Caco-2 (cell line): ENCODE measurements around the gene GPA33. TPM values are rescaled to one million over a fixed set of nuclear protein-coding genes. Genes with fewer than 3 reads are reported as not detected.

Experiments used
- BruUV-seq: library from RNA; stranded (reverse); fragments of 400-500 nt; replicated peaks from 2 replicates; lab custom pipeline; 2021; lab: Mats Ljungman, UMichigan
- CTCF ChIA-PET: fragments of 300-600 bp; sonication (Branson Sonifier 250); formaldehyde crosslinking; loops from one replicate; lab custom pipeline; 2022; ENCODE audit warnings: antibody characterized with exemption; lab: Charles Lee
- POLR2A ChIA-PET: fragments of 300-600 bp; sonication (Branson Sonifier 250); formaldehyde crosslinking; loops from one replicate; lab custom pipeline; 2022; ENCODE audit warnings: antibody characterized with exemption; lab: Charles Lee
- DNase-seq, 2 experiments: peaks; one replicate each; pipeline versions ENCODE4 v3.0.0 to v3.0.0-alpha.2; 2020 to 2022
- H3K27me3 ChIP-seq: replicated peaks from 2 replicates; pipeline ENCODE4 v1.6.0; 2011; ENCODE audit warnings: low read length; ENCODE audit not compliant: control insufficient read depth, insufficient read depth
- H3K36me3 ChIP-seq: 2 replicates; pipeline ENCODE4 v1.5.1; 2011; ENCODE audit warnings: low read length; ENCODE audit not compliant: control insufficient read depth, insufficient read depth
- H3K4me1 ChIP-seq: fragments of 250-450 bp; sonication (Bioruptor Pico); 2 replicates; pipeline ENCODE4 v1.5.1; 2020; ENCODE audit warnings: mild to moderate bottlenecking
- H3K4me3 ChIP-seq: 2 replicates; pipeline ENCODE4 v1.5.1; 2011; ENCODE audit warnings: low read depth, mild to moderate bottlenecking, control low read depth, low read length
- H3K9me3 ChIP-seq: fragments of 250-450 bp; sonication (Bioruptor Pico); 2 replicates; pipeline ENCODE4 v1.5.1; 2020; ENCODE audit warnings: mild to moderate bottlenecking, moderate library complexity
- H3K27ac Mint-ChIP-seq: one replicate; pipeline ENCODE4 v1.8.0; 2022; ENCODE audit warnings: mixed read lengths; ENCODE audit not compliant: unreplicated experiment
- H3K27me3 Mint-ChIP-seq: one replicate; pipeline ENCODE4 v1.8.0; 2022; ENCODE audit warnings: mixed read lengths; ENCODE audit not compliant: insufficient read depth, unreplicated experiment
- H3K36me3 Mint-ChIP-seq: one replicate; pipeline ENCODE4 v1.8.0; 2022; ENCODE audit warnings: mild to moderate bottlenecking, mixed read lengths; ENCODE audit not compliant: insufficient read depth, unreplicated experiment
- H3K4me1 Mint-ChIP-seq: one replicate; pipeline ENCODE4 v1.8.0; 2022; ENCODE audit warnings: low read depth, mixed read lengths; ENCODE audit not compliant: unreplicated experiment
- H3K4me3 Mint-ChIP-seq: one replicate; pipeline ENCODE4 v1.8.0; 2022; ENCODE audit warnings: mild to moderate bottlenecking, moderate library complexity, mixed read lengths; ENCODE audit not compliant: unreplicated experiment
- H3K9me3 Mint-ChIP-seq: one replicate; pipeline ENCODE4 v1.8.0; 2022; ENCODE audit warnings: mixed read lengths; ENCODE audit not compliant: unreplicated experiment
- CTCF ChIP-seq, 2 experiments: fragments of 200-600 bp in 1 of 2; IDR thresholded peaks; 1 replicate in 1 of 2; 2 replicates in 1 of 2; pipeline versions ENCODE4 v1.5.1 to v1.8.0; 2011 to 2022; ENCODE audit warnings: antibody characterized with exemption in 1 of 2, control low read depth in 1 of 2, inconsistent platforms in 1 of 2, low read depth in 1 of 2, low read length in 1 of 2, mild to moderate bottlenecking in 1 of 2, moderate library complexity in 1 of 2; ENCODE audit not compliant: insufficient read depth in 1 of 2, severe bottlenecking in 1 of 2, unreplicated experiment in 1 of 2
- intact Hi-C: fragments of 100-400 bp; cut with micrococcal nuclease; formaldehyde crosslinking; loops from one replicate; pipeline ENCODE4 v1.10.0; 2022; ENCODE audit not compliant: unreplicated experiment
- total RNA-seq: library from RNA; stranded (reverse); gene quantifications from 2 replicates; pipeline ENCODE4 v1.2.3, GENCODE V29; 2022

Gene GPA33
- total RNA-seq, 1 experiment from 2014 or later = not detected

GRCh38 chr1:167116174-167116573 is 26.0 kb upstream of the GPA33 start:
- no peak for DNase-seq
- Mint-ChIP-seq H3K9me3 (no peaks in the 10 kb centered on the region), H3K27ac (no peak overlapping the region), H3K4me3 (no peak overlapping the region), H3K27me3 (peaks cover 5% of the 10 kb centered on the region), H3K4me1 (peaks cover 6% of the 10 kb centered on the region), H3K36me3 (no peaks in the 10 kb centered on the region)
- ChIA-PET POLR2A (no interaction called here), CTCF (no interaction called here)
- Histone ChIP-seq H3K4me3 (no peak overlapping the region), H3K9me3 (no peaks in the 10 kb centered on the region), H3K27me3 (no peaks in the 10 kb centered on the region), H3K4me1 (no peaks in the 10 kb centered on the region), H3K36me3 (no peaks in the 10 kb centered on the region)
- no TSS peak for BruUV-seq
- intact Hi-C loops = no loop called here
- no peak for TF ChIP-seq CTCF (IDR thresholded peaks at IDR 0.05; ENCODE audit: insufficient read depth in 1 of 2, low read depth in 1 of 2, low read length in 1 of 2, severe bottlenecking in 1 of 2, unreplicated experiment in 1 of 2)

GRCh38 chr1:167115655-167116054 is 25.5 kb upstream of the GPA33 start:
- no peak for TF ChIP-seq CTCF (IDR thresholded peaks at IDR 0.05; ENCODE audit: insufficient read depth in 1 of 2, low read depth in 1 of 2, low read length in 1 of 2, severe bottlenecking in 1 of 2, unreplicated experiment in 1 of 2)
- BruUV-seq = no TSS peak
- Mint-ChIP-seq H3K4me1 (peaks cover 6% of the 10 kb centered on the region), H3K27ac (no peak overlapping the region), H3K9me3 (no peaks in the 10 kb centered on the region), H3K4me3 (no peak overlapping the region), H3K27me3 (peaks cover 10% of the 10 kb centered on the region), H3K36me3 (no peaks in the 10 kb centered on the region)
- Histone ChIP-seq H3K36me3 (no peaks in the 10 kb centered on the region), H3K4me1 (no peaks in the 10 kb centered on the region), H3K9me3 (no peaks in the 10 kb centered on the region), H3K27me3 (no peaks in the 10 kb centered on the region), H3K4me3 (no peak overlapping the region)
- CTCF ChIA-PET = no interaction called here
- intact Hi-C loops = no loop called here
- no peak for DNase-seq
- POLR2A ChIA-PET = no interaction called here

- peaks cover 10% of the 10 kb centered on the region for H3K27me3 Mint-ChIP-seq
- no peaks in the 10 kb centered on the region for H3K36me3 Mint-ChIP-seq
- Histone ChIP-seq H3K27me3 (no peaks in the 10 kb centered on the region), H3K9me3 (no peaks in the 10 kb centered on the region), H3K4me1 (no peaks in the 10 kb centered on the region), H3K4me3 (no peak overlapping the region), H3K36me3 (no peaks in the 10 kb centered on the region)
- no peak overlapping the region for H3K27ac Mint-ChIP-seq
- ChIA-PET POLR2A (no interaction called here), CTCF (no interaction called here)
- no TSS peak for BruUV-seq
- intact Hi-C loops = no loop called here
- no peaks in the 10 kb centered on the region for H3K9me3 Mint-ChIP-seq
- no peak for TF ChIP-seq CTCF (IDR thresholded peaks at IDR 0.05; ENCODE audit: insufficient read depth in 1 of 2, low read depth in 1 of 2, low read length in 1 of 2, severe bottlenecking in 1 of 2, unreplicated experiment in 1 of 2)
- no peak for DNase-seq
- no peak overlapping the region for H3K4me3 Mint-ChIP-seq
- H3K4me1 Mint-ChIP-seq = peaks cover 4% of the 10 kb centered on the region
Measured at GRCh38 chr1:167114725-167115124, 24.5 kb upstream of the GPA33 start.
